NCI-H1930 (cell line): ENCODE results near the gene NOVA2.

ENCODE experiments used
- DNase-seq, 2 experiments: peaks; one replicate each; lab custom pipeline; 2025; lab: John Stamatoyannopoulos, UW

NOVA2 gene

GRCh38 chr19:46000491-46001246 lies 27.0 kb upstream of the NOVA2 start:
- DNase-seq = peak; percentile 31 to 63

- peak; percentile 24 to 63 for DNase-seq
Measured at GRCh38 chr19:45999653-46000121, 26.0 kb upstream of the NOVA2 start.

GRCh38 chr19:45998834-45999233 lies 25.2 kb upstream of the NOVA2 start:
- no peak for DNase-seq

- DNase-seq = no peak
Measured at GRCh38 chr19:45996933-45997332, 23.3 kb upstream of the NOVA2 start.

- DNase-seq = no peak
Measured at GRCh38 chr19:45995715-45996385, 22.2 kb upstream of the NOVA2 start.

GRCh38 chr19:45994998-45995714 lies 21.5 kb upstream of the NOVA2 start, which contains the start of gene CCDC61:
Gene CCDC61 (plus strand): TSS chr19:45995467. CDS start chr19:46003019, 7,552 bp downstream.
- DNase-seq = peak; percentile 100

GRCh38 chr19:45994456-45994997 lies 20.9 kb upstream of the NOVA2 start:
- DNase-seq = no peak

GRCh38 chr19:45990113-45990728 lies 16.6 kb upstream of the NOVA2 start:
- DNase-seq = no peak

- no peak for DNase-seq
Measured at GRCh38 chr19:45985321-45985720, 11.7 kb upstream of the NOVA2 start.

- DNase-seq = no peak
Measured at GRCh38 chr19:45981350-45981749, 7.7 kb upstream of the NOVA2 start.

GRCh38 chr19:45978156-45978555 lies 4.5 kb upstream of the NOVA2 start:
- no peak for DNase-seq

GRCh38 chr19:45976178-45976577 lies 2.5 kb upstream of the NOVA2 start:
- no peak for DNase-seq

- no peak for DNase-seq
Measured at GRCh38 chr19:45975306-45976070, 1.8 kb upstream of the NOVA2 start.

- no peak for DNase-seq
Measured at GRCh38 chr19:45972947-45973540, 621 bp downstream of the NOVA2 start.

GRCh38 chr19:45972081-45972946 lies 1.4 kb downstream of the NOVA2 start:
- no peak for DNase-seq

- DNase-seq = no peak
Measured at GRCh38 chr19:45971260-45971902, 2.3 kb downstream of the NOVA2 start.

- no peak for DNase-seq
Measured at GRCh38 chr19:45969676-45970075, 4.0 kb downstream of the NOVA2 start.

- DNase-seq = no peak
Measured at GRCh38 chr19:45968626-45969025, 5.0 kb downstream of the NOVA2 start.

- no peak for DNase-seq
Measured at GRCh38 chr19:45967246-45967645, 6.4 kb downstream of the NOVA2 start.
